Subcutaneous abdominal adipose tissue (tissue), 5 donors: Measurements from ENCODE around the gene DPP4.
"Not testable (repeated sequence)": the region's sequence is repeated elsewhere in the genome, so short reads cannot be mapped to it uniquely, and the experiment has no call there.

ENCODE experiments used
- H3K27ac ChIP-seq: one replicate; pipeline ENCODE4 v1.7.0; 2013; ENCODE audit warnings: low read depth, mild to moderate bottlenecking, inconsistent platforms, low read length, moderate library complexity
- H3K27me3 ChIP-seq, 5 donors: one replicate each; pipeline ENCODE4 v1.7.0; 2013; ENCODE audit warnings: low read length in 5 of 5, inconsistent platforms in 1 of 5; ENCODE audit not compliant: control insufficient read depth in 5 of 5, insufficient read depth in 4 of 5
- H3K36me3 ChIP-seq, 5 donors: one replicate each; pipeline ENCODE4 v1.7.0; 2013; ENCODE audit warnings: low read length in 5 of 5; ENCODE audit not compliant: control insufficient read depth in 5 of 5, insufficient read depth in 5 of 5
- H3K4me1 ChIP-seq, 5 donors: one replicate each; pipeline ENCODE4 v1.7.0; 2013; ENCODE audit warnings: low read length in 5 of 5, mild to moderate bottlenecking in 3 of 5, moderate library complexity in 1 of 5; ENCODE audit not compliant: control insufficient read depth in 5 of 5, insufficient read depth in 5 of 5
- H3K4me3 ChIP-seq, 5 donors: one replicate each; pipeline ENCODE4 v1.7.0; 2013; ENCODE audit warnings: low read length in 5 of 5, low read depth in 1 of 5
- H3K9ac ChIP-seq, 5 donors: one replicate each; pipeline ENCODE4 v1.7.0; 2013; ENCODE audit warnings: low read length in 5 of 5, mild to moderate bottlenecking in 4 of 5, moderate library complexity in 3 of 5
- H3K9me3 ChIP-seq, 5 donors: one replicate each; pipeline ENCODE4 v1.7.0; 2013; ENCODE audit warnings: low read length in 5 of 5; ENCODE audit not compliant: control insufficient read depth in 5 of 5
- donor health status: healthy.
- donor health status: healthy.
- donor health status: healthy.
- donor health status: healthy.
- donor health status: healthy.

The DPP4 gene

GRCh38 chr2:161972232-161972631 is 101.8 kb downstream of the DPP4 start:
- Histone ChIP-seq H3K4me3 (no peak overlapping the region), H3K27me3 (no peaks in the 10 kb centered on the region), H3K9ac (no peak overlapping the region), H3K27ac (no peak overlapping the region), H3K9me3 (no peaks in the 10 kb centered on the region), H3K36me3 (no peaks in the 10 kb centered on the region), H3K4me1 (peaks cover 0 to 3% (median 0%) of the 10 kb centered on the region in 5 donors)

GRCh38 chr2:161971551-161971950 is 102.5 kb downstream of the DPP4 start:
- H3K27me3 ChIP-seq: no peaks in the 10 kb centered on the region
- peaks cover 0 to 3% (median 0%) of the 10 kb centered on the region in 5 donors for H3K4me1 ChIP-seq
- H3K36me3 ChIP-seq: no peaks in the 10 kb centered on the region
- H3K27ac ChIP-seq: no peak overlapping the region
- H3K9me3 ChIP-seq: no peaks in the 10 kb centered on the region
- H3K4me3 ChIP-seq: no peak overlapping the region
- H3K9ac ChIP-seq: no peak overlapping the region

DNA sequence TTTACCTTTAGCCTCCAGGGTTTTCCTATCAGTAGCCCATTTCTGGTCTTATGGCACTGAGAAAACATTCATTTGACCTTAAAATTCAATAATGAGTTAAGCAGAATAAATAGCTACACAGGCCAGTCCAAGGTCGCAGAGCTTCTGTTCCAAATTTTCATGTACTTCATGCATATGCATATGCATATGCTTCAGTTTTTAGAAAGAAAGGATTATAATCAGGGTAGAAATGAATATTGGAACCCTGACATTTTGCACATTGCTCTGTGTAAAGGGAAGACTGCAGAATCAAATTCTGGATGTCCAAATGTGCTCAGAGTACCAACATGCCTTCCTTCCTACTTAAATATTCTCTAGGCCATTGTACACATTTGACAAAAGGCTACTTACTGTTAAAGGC is 104.9 kb downstream of the DPP4 start:
- Histone ChIP-seq H3K27ac (no peak overlapping the region), H3K9ac (no peak overlapping the region), H3K9me3 (no peaks in the 10 kb centered on the region), H3K27me3 (no peaks in the 10 kb centered on the region), H3K4me3 (no peak overlapping the region), H3K36me3 (no peaks in the 10 kb centered on the region), H3K4me1 (peaks cover 0 to 3% (median 0%) of the 10 kb centered on the region in 5 donors)

- H3K4me1 ChIP-seq: no peaks in the 10 kb centered on the region
- H3K36me3 ChIP-seq: no peaks in the 10 kb centered on the region
These were observed 108.0 kb downstream of the DPP4 start for GRCh38 chr2:161965994-161966393.

DNA sequence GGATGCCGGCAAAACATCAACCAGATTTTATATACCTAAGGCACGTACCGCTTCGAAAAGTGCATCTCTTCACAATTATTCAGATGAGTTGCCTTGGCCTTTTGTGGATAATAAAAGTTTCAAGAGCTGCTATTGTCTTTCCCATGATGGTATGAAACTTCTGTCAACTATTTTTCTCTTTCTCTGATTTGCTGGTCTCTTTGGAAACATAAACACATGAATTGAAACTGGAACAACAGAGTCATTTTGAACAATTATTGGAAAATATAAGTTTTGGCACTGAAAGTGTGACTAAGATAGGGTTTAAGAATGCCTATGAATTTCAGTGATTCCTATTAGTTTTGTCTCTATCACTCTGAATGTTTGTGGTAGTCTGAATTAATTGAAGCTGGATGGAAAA is 109.9 kb downstream of the DPP4 start:
- Histone ChIP-seq H3K9me3 (no peaks in the 10 kb centered on the region), H3K4me3 (no peak overlapping the region), H3K4me1 (no peaks in the 10 kb centered on the region), H3K27me3 (no peaks in the 10 kb centered on the region), H3K36me3 (no peaks in the 10 kb centered on the region), H3K9ac (no peak overlapping the region), H3K27ac (no peak overlapping the region)

More at GRCh38 chr2:161965994-161966393, 108.0 kb downstream of the DPP4 start:
- Histone ChIP-seq H3K27me3 (no peaks in the 10 kb centered on the region), H3K4me3 (no peak overlapping the region), H3K9me3 (no peaks in the 10 kb centered on the region), H3K27ac (no peak overlapping the region), H3K9ac (no peak overlapping the region)

DNA sequence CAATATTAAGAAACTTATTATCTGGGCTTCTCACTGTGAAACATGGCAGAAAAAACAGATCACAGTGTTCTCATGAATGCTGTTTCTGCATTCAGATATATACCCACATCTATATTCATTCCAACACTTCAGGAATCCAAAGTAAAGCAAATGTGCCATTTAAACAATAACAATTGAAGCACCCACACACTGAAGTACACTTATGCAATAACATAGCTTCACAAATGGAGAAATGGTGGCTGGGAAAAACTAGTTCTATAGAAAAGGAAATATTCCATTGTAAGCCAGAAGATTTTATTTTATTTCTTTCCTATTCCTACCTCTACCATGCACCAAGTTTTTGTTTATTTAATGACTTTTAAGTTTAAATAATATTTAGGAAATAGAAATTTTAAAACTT is 111.9 kb downstream of the DPP4 start:
- no peak overlapping the region for H3K4me3 ChIP-seq
- no peaks in the 10 kb centered on the region for H3K4me1 ChIP-seq
- no peak overlapping the region for H3K9ac ChIP-seq
- H3K27me3 ChIP-seq: no peaks in the 10 kb centered on the region
- H3K36me3 ChIP-seq: no peaks in the 10 kb centered on the region
- no peak overlapping the region for H3K27ac ChIP-seq
- H3K9me3 ChIP-seq: no peaks in the 10 kb centered on the region

GRCh38 chr2:161961061-161961460 is 113.0 kb downstream of the DPP4 start:
- H3K27me3 ChIP-seq: no peaks in the 10 kb centered on the region
- no peaks in the 10 kb centered on the region for H3K9me3 ChIP-seq
- H3K4me3 ChIP-seq: no peak overlapping the region
- no peaks in the 10 kb centered on the region for H3K36me3 ChIP-seq
- H3K9ac ChIP-seq: no peak overlapping the region
- H3K4me1 ChIP-seq: no peaks in the 10 kb centered on the region
- no peak overlapping the region for H3K27ac ChIP-seq

GRCh38 chr2:161956738-161957137 is 117.3 kb downstream of the DPP4 start:
- H3K36me3 ChIP-seq: no peaks in the 10 kb centered on the region
- no peaks in the 10 kb centered on the region for H3K9me3 ChIP-seq
- no peak overlapping the region for H3K4me3 ChIP-seq
- no peak overlapping the region for H3K9ac ChIP-seq
- H3K27ac ChIP-seq: no peak overlapping the region
- no peaks in the 10 kb centered on the region for H3K27me3 ChIP-seq
- H3K4me1 ChIP-seq: no peaks in the 10 kb centered on the region

DNA sequence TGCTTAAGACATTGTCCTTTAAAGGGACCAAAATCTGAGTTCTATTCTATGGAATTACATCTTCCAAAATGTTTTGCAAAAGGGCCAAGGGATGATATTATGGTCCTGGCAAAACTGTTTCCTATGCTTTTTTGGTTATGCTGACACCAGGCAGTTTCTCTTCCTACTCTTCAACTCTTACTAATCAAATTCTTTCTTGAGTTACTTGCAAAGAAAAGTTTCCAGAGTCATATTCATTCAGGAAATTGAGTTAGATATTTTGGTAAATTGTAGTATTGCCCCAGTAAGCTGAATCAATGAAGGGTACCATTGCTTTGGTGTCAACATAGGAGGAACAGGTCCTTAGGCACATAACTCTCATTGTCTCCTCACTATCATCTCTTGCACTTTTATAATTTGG is 118.8 kb downstream of the DPP4 start:
- Histone ChIP-seq H3K27ac (no peak overlapping the region), H3K9ac (no peak overlapping the region), H3K36me3 (no peaks in the 10 kb centered on the region), H3K9me3 (no peaks in the 10 kb centered on the region), H3K27me3 (no peaks in the 10 kb centered on the region), H3K4me3 (no peak overlapping the region), H3K4me1 (no peaks in the 10 kb centered on the region)

GRCh38 chr2:161954103-161954502 is 119.9 kb downstream of the DPP4 start:
- no peak overlapping the region for H3K27ac ChIP-seq
- H3K4me1 ChIP-seq: no peaks in the 10 kb centered on the region
- H3K9ac ChIP-seq: no peak overlapping the region
- H3K27me3 ChIP-seq: no peaks in the 10 kb centered on the region
- no peaks in the 10 kb centered on the region for H3K9me3 ChIP-seq
- H3K36me3 ChIP-seq: no peaks in the 10 kb centered on the region
- H3K4me3 ChIP-seq: no peak overlapping the region

DNA sequence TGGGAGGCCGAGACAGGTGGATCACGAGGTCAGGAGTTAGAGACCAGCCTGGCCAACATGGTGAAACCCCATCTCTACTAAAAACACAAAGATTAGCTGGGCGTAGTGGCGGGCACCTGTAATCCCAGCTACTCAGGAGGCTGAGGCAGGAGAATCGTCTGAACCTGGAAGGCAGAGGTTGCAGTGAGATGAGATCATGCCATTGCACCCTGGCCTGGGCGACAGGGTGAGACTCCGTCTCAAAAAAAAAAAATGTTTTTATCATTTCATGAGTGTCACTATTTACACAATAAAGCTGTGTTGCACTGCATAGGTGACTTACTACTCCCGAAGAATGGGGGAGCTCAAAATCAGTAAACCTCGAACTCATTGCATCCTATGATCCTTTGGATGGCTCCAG is 120.6 kb downstream of the DPP4 start:
- H3K27me3 ChIP-seq, H3K4me1 ChIP-seq, H3K27ac ChIP-seq, H3K9me3 ChIP-seq, H3K9ac ChIP-seq, H3K36me3 ChIP-seq, H3K4me3 ChIP-seq: not testable (repeated sequence)
